Psoas muscle (tissue), 8 donors: ENCODE results near the gene PPM1H. TPM values are rescaled to one million over a fixed set of nuclear protein-coding genes. Genes with fewer than 3 reads are reported as not detected.
A peak's percentile ranks its signal among the peaks of the same experiment; 100 is the strongest.

Experiments
- ATAC-seq, 4 donors: fragments of 200-7000 bp; cut with Tn5 transposase; one replicate each; pipeline ENCODE4 v1.9.1; 2020; ENCODE audit warnings: moderate library complexity in 3 of 4, mild to moderate bottlenecking in 2 of 4
- DNase-seq, 2 donors: peaks; one replicate each; pipeline ENCODE4 v3.0.0-alpha.2; 2020
- H3K27ac ChIP-seq: fragments of 200-600 bp; one replicate; pipeline ENCODE4 v1.8.0; 2022
- H3K27me3 ChIP-seq, 3 donors: fragments of 200-600 bp in 1 of 3; one replicate each; pipeline versions ENCODE4 v1.6.1 to v1.8.0; 2013 to 2022; ENCODE audit warnings: low read length in 2 of 3, mild to moderate bottlenecking in 2 of 3, moderate library complexity in 1 of 3; ENCODE audit not compliant: insufficient read depth in 3 of 3
- H3K36me3 ChIP-seq, 2 donors: fragments of 200-600 bp in 1 of 2; one replicate each; pipeline versions ENCODE4 v1.6.1 to v1.8.0; 2013 to 2022; ENCODE audit warnings: low read depth in 1 of 2, mild to moderate bottlenecking in 1 of 2, moderate library complexity in 1 of 2; ENCODE audit not compliant: insufficient read depth in 1 of 2
- H3K4me1 ChIP-seq: fragments of 200-600 bp; one replicate; pipeline ENCODE4 v1.8.0; 2022
- H3K4me3 ChIP-seq: fragments of 200-600 bp; one replicate; pipeline ENCODE4 v1.8.0; 2022; ENCODE audit warnings: mild to moderate bottlenecking
- H3K9me3 ChIP-seq: fragments of 200-600 bp; one replicate; pipeline ENCODE4 v1.8.0; 2022
- WGBS, 3 donors: extraction: QIAGEN DNeasy Blood & Tissue Kit; methylation state at CpG; one replicate each; pipeline versions ENCODE4 v1.1.6 to v1.1.7; 2013; 5-methylcytosine and 5-hydroxymethylcytosine counted together
- intact Hi-C, 2 donors: fragments of 100-400 bp; cut with DNase I; formaldehyde crosslinking; loops; one replicate each; pipeline versions ENCODE4 v1.11.0 to v1.14.2; 2022
- polyA plus RNA-seq, 3 donors: library from polyadenylated mRNA; stranded (reverse); fragments of 200-250 nt; gene quantifications; one replicate each; pipeline ENCODE4 v1.2.3, GENCODE V29; 2013
- total RNA-seq, 4 donors: library from RNA; stranded (reverse); fragmentation: NEBNext Ultra II Directional in 2 of 4; extraction: Animal tissue kit (Norgen Biotek cat#: 25700) in 2 of 4; gene quantifications; one replicate each; pipeline versions ENCODE4 v1.2.1 to v1.2.4, GENCODE V29; 2021 to 2023
- TF ChIP-seq, protein P1 (sequence below): fragments of 200-600 bp; IDR thresholded peaks from one replicate; pipeline ENCODE4 v1.8.0; 2022; ENCODE audit warnings: antibody characterized with exemption
- donor health status: healthy with polysubstance abuse.
- donor health status: DM: no; HTN: no; CAD: no; lungs with moderate emphysema.
- donor health status: Bipolar disorder and iron deficiency.
- donor health status: healthy.
- donor health status: DM: yes; HTN: yes; CAD: no.
- donor health status: DM: no; HTN: no; CAD: no.
- donor health status: DM: no; HTN: no; CAD: no.
- donor health status: DM: yes; HTN: yes; CAD: no.

The PPM1H gene
- total and polyA plus RNA-seq, 7 donors: 0.65 to 4.3 (median 1.8) TPM

DNA sequence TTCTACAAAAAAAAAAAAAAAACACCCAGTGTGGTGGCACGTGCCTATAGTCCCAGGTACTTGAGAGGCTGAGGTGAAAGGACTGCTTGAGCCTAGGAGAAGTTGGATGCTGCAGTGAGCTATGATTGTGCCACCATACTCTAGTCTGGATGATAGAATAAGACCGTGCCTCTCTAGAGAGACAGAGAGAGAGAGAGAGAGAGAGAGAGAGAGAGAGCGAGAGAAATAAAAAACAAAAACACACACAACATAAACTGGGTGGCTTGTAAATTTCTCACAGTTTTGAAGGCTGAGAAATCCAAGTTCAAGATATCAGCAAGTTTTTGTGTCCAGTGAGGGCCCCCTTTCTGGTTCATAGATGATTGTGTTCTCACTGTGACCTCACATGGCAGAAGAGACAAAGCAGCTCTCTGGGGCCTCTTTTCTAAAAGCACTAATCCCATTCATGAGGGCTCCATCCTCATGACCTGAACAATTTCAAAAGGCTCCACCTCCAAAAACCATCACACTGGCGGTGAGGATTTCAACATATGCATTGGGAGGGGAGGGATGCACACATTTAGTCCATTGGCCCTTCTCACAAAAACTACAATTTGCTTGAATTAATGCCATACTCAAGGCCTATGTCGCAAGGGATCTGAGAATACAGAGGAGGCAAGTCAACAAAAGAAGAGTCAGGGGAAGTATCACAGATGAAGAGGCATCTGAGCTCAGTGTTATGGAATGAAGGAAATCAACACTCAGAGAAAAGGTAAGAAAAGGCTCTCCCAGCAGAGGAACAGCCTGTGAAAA lies 94.9 kb downstream of the PPM1H start:
- no peak overlapping the region for H3K27ac ChIP-seq
- no peaks in the 10 kb centered on the region for H3K9me3 ChIP-seq
- no peaks in the 10 kb centered on the region for H3K36me3 ChIP-seq
- DNase-seq: no peak
- 84 to 90% (median 90%) methylated on average over 5 of the region's 5 CpGs for WGBS, 3 donors
- H3K27me3 ChIP-seq: no peaks in the 10 kb centered on the region
- TF ChIP-seq, protein P1, sequence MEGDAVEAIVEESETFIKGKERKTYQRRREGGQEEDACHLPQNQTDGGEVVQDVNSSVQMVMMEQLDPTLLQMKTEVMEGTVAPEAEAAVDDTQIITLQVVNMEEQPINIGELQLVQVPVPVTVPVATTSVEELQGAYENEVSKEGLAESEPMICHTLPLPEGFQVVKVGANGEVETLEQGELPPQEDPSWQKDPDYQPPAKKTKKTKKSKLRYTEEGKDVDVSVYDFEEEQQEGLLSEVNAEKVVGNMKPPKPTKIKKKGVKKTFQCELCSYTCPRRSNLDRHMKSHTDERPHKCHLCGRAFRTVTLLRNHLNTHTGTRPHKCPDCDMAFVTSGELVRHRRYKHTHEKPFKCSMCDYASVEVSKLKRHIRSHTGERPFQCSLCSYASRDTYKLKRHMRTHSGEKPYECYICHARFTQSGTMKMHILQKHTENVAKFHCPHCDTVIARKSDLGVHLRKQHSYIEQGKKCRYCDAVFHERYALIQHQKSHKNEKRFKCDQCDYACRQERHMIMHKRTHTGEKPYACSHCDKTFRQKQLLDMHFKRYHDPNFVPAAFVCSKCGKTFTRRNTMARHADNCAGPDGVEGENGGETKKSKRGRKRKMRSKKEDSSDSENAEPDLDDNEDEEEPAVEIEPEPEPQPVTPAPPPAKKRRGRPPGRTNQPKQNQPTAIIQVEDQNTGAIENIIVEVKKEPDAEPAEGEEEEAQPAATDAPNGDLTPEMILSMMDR: no peak
- ATAC-seq: no peak
- H3K4me1 ChIP-seq: no peaks in the 10 kb centered on the region
- no peak overlapping the region for H3K4me3 ChIP-seq
- intact Hi-C loops: no loop called here

DNA sequence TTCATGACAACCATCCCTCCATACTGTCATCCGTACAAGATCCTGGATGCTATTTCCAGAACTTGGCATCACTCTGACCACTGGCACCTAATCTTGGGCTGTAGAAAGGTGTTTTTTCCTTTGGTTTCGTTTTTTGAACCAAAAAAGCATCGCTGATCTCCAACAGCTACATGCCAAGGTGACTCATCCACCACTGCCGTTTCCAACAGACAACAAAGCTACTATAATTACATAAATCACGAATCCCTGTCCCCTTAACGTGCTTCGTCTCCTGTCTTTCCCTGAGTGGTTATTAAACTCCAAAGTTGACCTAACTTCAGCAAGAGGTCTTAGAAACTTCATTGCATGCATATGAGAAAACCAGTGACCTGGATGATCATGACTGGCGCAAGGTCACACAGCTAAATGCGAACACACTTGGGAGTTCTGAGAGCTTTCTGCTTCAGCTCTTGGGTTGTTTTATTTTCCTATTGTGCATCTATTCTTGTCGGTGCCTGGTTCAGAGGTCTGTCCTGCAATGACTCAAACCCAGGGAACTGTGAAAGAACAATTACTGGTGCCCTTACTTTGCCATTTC lies 99.9 kb downstream of the PPM1H start:
- 37 to 51% (median 42%) methylated on average over 10 of the region's 10 CpGs for WGBS, 3 donors
- H3K27ac ChIP-seq: no peak overlapping the region

DNA sequence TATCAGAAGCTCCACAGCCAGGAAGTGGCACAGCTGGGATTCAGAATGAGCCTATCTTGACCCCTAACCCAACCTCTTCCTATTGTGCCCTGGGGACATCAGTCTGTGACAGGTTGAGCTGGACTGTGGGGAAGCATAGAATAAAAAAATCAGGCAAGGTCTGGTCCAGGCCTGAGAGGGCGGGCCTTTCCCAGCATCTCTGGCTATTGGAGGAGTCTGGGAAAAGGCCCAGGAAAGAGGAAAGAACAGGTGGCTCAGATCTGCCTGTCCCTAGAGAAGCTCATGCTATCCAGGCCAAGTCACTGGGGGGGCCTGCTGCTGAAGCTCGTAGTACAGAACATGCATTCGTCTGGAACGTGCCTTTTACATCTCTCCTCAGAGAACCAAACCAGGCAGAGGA lies 100.5 kb downstream of the PPM1H start:
- ATAC-seq: peak in 3 of 4 donors; percentile 48 to 67 (median 67)
- WGBS, 3 donors: 16 to 34% (median 23%) methylated on average over 4 of the region's 4 CpGs
- Histone ChIP-seq H3K36me3 (no peaks in the 10 kb centered on the region), H3K4me3 (no peak overlapping the region), H3K27me3 (no peaks in the 10 kb centered on the region), H3K27ac (no peak overlapping the region), H3K4me1 (peaks cover 3% of the 10 kb centered on the region), H3K9me3 (no peaks in the 10 kb centered on the region)
- intact Hi-C loops: no loop called here
- DNase-seq: no peak
- TF ChIP-seq, protein P1: no peak

More for the DNA sequence above, 99.9 kb downstream of the PPM1H start:
- Histone ChIP-seq H3K27me3 (no peaks in the 10 kb centered on the region), H3K4me3 (no peak overlapping the region), H3K36me3 (no peaks in the 10 kb centered on the region), H3K4me1 (peaks cover 3% of the 10 kb centered on the region), H3K9me3 (no peaks in the 10 kb centered on the region)
- no peak for DNase-seq
- intact Hi-C loops: no loop called here
- no peak for ATAC-seq
- TF ChIP-seq, protein P1: no peak

GRCh38 chr12:62833634-62834033 lies 101.3 kb downstream of the PPM1H start:
- no peaks in the 10 kb centered on the region for H3K9me3 ChIP-seq
- ATAC-seq (no peak), DNase-seq (no peak)
- peaks cover 3% of the 10 kb centered on the region for H3K4me1 ChIP-seq
- no peak overlapping the region for H3K27ac ChIP-seq
- 96 to 97% (median 97%) methylated on average over 6 of the region's 6 CpGs for WGBS, 3 donors
- intact Hi-C loops: no loop called here
- TF ChIP-seq, protein P1: no peak
- H3K27me3 ChIP-seq: no peaks in the 10 kb centered on the region
- H3K36me3 ChIP-seq: no peaks in the 10 kb centered on the region
- no peak overlapping the region for H3K4me3 ChIP-seq
